IPS-20b (cell line): Measurements from ENCODE around the gene MYH2.
"Not testable (repeated sequence)": the region's sequence is repeated elsewhere in the genome, so short reads cannot be mapped to it uniquely, and the experiment has no call there.

ENCODE experiments used
- H3K27ac ChIP-seq: one replicate; pipeline ENCODE4 v1.5.1; 2013; ENCODE audit warnings: low read length
- H3K27me3 ChIP-seq: 2 replicates; pipeline ENCODE4 v1.6.1; 2013; ENCODE audit warnings: mild to moderate bottlenecking, low read length, inconsistent platforms; ENCODE audit not compliant: insufficient read depth
- H3K36me3 ChIP-seq: 2 replicates; pipeline ENCODE4 v1.6.1; 2013; ENCODE audit warnings: low read depth, mild to moderate bottlenecking, inconsistent platforms, low read length, moderate library complexity; ENCODE audit not compliant: insufficient read depth
- H3K4me1 ChIP-seq: 2 replicates; pipeline ENCODE4 v1.6.1; 2013; ENCODE audit warnings: mild to moderate bottlenecking, control low read depth, inconsistent platforms, low read length, moderate library complexity; ENCODE audit not compliant: insufficient read depth
- H3K4me3 ChIP-seq: 2 replicates; pipeline ENCODE4 v1.5.1; 2013; ENCODE audit warnings: mild to moderate bottlenecking, low read length, inconsistent platforms
- H3K9ac ChIP-seq: 2 replicates; pipeline ENCODE4 v1.6.1; 2013; ENCODE audit warnings: low read depth, mild to moderate bottlenecking, inconsistent platforms, low read length, moderate library complexity
- H3K9me3 ChIP-seq: 2 replicates; pipeline ENCODE4 v1.6.1; 2013; ENCODE audit warnings: mild to moderate bottlenecking, low read depth, low read length, inconsistent platforms; ENCODE audit not compliant: insufficient read depth

MYH2 gene

DNA sequence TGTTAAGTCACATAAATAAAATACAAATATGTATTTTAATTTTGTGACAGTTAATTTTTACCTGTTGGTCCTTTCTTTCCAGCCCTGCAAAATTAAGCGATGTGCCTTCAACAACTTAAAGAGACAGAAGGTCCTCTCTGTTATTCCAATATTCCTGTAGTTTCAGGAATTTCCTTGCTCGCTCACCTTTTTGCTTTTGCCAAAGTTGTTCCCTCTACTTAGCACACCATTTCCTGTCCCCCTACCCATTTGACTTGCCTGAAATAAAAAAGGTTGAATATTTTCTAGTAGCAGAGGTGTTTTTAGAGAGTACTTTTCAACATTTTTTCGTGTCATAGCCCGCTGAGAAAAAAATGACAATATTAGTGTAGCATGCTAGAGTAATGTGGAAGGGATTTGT, 556 bp upstream of the MYH2 start:
- Histone ChIP-seq H3K4me1 (peaks cover 25% of the 10 kb centered on the region), H3K9ac (no peak overlapping the region), H3K27ac (no peak overlapping the region), H3K36me3 (no peaks in the 10 kb centered on the region), H3K4me3 (peak overlapping the region; percentile 26; the same call in 1 of the 2 replicates), H3K9me3 (no peaks in the 10 kb centered on the region), H3K27me3 (no peaks in the 10 kb centered on the region)

DNA sequence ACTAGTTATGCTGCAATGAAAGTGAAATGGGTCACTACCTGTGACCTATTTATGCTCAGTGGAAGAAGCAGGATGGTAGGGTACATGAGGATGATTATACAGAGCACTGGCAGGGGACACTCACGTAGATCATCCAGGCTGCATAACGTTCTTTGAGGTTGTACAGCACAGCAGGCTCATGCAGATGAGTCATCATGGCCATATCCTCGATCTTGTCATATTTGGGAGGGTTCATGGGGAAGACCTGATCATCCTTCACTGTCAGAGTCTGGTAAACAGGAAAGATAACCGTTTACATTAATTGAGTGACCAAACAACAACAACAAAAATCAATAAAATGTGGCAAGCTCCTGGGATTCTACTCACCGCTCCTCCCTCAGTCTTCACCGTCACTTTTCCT, 2.1 kb downstream of the MYH2 start:
- H3K4me1 ChIP-seq = peaks cover 25% of the 10 kb centered on the region

DNA sequence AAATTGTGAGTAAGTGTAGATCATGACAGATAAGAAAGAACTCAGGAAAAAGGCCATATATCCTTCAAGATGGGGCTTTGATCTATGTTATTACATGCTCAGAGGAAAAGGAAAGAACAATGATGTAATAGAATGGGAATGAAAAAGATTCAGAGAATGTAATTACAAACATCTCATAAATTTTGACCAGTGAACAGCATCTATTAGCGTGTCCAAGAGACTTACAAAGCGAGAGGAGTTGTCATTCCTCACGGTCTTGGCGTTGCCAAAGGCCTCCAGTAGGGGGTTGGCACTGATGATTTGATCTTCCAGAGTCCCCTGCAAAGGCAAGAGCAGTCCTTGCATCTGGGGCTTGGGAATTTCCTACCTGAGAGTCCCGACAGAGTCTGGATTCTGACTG, 6.0 kb downstream of the MYH2 start:
- not testable (repeated sequence) for H3K9ac ChIP-seq, H3K27me3 ChIP-seq, H3K4me3 ChIP-seq, H3K36me3 ChIP-seq, H3K27ac ChIP-seq, H3K4me1 ChIP-seq
- H3K9me3 ChIP-seq = peaks cover 27% of the 10 kb centered on the region

More for the DNA sequence above, 2.1 kb downstream of the MYH2 start:
- no peak overlapping the region for H3K27ac ChIP-seq
- H3K9me3 ChIP-seq = peaks cover 5% of the 10 kb centered on the region
- no peak overlapping the region for H3K4me3 ChIP-seq
- H3K27me3 ChIP-seq = no peaks in the 10 kb centered on the region
- H3K9ac ChIP-seq = no peak overlapping the region
- H3K36me3 ChIP-seq = no peaks in the 10 kb centered on the region

DNA sequence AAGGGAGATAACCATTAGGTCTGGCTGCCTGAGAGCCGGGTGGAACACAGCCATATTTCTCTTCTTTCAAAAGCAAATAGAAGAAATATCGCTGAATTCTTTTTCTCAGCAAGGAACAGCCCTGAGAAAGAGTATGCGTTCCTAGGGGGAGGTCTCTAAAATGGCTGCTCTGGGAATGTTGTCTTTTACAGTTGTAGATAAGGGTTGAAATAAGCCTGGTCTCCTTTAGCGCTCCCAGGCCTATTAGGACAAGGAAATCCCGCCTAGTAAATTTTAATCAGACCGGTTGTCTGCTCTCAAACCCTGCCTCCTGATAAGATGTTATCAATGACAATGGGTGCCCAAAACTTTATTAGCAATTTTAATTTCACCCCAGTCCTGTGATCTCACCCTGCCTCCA, 8.3 kb downstream of the MYH2 start:
- peaks cover 27% of the 10 kb centered on the region for H3K9me3 ChIP-seq
- H3K4me1 ChIP-seq, H3K9ac ChIP-seq, H3K36me3 ChIP-seq, H3K27ac ChIP-seq, H3K27me3 ChIP-seq, H3K4me3 ChIP-seq: not testable (repeated sequence)

DNA sequence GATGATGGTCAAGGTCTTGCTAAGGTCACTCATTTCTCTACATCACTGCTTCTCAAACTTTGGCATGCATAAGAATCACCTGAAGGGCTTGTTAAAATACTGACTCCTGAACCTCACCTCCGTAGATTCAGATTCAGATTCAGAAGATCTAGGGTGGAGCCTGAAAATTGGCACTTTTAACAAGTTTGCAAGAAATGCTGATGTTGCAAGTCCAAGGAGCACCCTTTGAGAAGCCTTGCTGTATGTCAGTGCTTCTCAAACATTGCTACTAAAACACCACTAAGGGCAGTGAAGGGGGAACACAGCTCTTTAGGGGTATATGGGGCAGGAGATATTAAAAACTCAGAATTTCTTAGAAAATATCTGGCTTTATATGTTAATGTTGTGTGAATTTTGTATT, 17.4 kb downstream of the MYH2 start:
- Histone ChIP-seq H3K4me1 (no peaks in the 10 kb centered on the region), H3K36me3 (no peaks in the 10 kb centered on the region), H3K9me3 (no peaks in the 10 kb centered on the region), H3K9ac (no peak overlapping the region), H3K4me3 (no peak overlapping the region), H3K27ac (no peak overlapping the region), H3K27me3 (no peaks in the 10 kb centered on the region)

DNA sequence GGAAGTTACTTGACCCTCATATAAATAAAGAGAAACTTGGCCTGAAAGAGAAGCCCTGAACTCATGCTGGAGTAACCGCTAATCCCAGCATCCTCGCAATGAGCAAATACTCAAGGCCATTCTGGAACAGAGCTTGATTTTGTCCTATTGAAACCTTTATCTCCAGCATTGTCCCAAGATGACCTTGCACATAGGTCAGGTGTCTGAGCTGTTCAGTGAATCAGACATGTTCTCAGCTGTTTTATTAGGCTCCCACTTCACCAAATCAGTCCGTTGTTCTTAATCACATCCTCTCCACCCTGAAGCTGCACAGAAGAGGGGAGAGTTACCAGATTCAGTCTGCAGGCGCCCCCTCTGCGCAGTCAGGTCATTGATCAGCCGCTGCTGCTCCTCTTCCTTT, 22.0 kb downstream of the MYH2 start:
- no peak overlapping the region for H3K4me3 ChIP-seq
- H3K9me3 ChIP-seq = no peaks in the 10 kb centered on the region
- no peaks in the 10 kb centered on the region for H3K36me3 ChIP-seq
- H3K27ac ChIP-seq = no peak overlapping the region
- no peaks in the 10 kb centered on the region for H3K4me1 ChIP-seq
- H3K27me3 ChIP-seq = no peaks in the 10 kb centered on the region
- H3K9ac ChIP-seq = no peak overlapping the region

DNA sequence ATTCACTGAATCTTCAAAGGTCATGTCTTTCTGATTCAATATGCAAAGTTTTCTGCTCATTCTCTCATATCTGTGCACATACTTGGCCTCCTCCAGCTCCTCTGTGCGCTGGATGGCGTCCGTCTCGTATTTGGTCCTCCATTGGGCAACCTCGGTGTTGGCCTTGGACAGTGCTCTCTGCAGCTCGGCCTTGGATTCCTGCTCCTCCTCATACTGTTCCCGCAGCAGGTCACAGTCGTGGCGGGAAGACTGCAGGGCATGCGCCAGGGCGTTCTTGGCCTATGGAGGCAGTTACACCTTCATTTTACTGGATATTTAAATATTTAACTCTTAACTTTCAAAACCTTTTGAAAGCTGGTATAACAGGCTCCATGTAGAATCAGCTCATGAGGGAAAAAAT, 22.9 kb downstream of the MYH2 start:
- Histone ChIP-seq H3K9ac (no peak overlapping the region), H3K4me1 (no peaks in the 10 kb centered on the region), H3K27me3 (no peaks in the 10 kb centered on the region), H3K27ac (no peak overlapping the region), H3K9me3 (no peaks in the 10 kb centered on the region), H3K36me3 (no peaks in the 10 kb centered on the region), H3K4me3 (no peak overlapping the region)

DNA sequence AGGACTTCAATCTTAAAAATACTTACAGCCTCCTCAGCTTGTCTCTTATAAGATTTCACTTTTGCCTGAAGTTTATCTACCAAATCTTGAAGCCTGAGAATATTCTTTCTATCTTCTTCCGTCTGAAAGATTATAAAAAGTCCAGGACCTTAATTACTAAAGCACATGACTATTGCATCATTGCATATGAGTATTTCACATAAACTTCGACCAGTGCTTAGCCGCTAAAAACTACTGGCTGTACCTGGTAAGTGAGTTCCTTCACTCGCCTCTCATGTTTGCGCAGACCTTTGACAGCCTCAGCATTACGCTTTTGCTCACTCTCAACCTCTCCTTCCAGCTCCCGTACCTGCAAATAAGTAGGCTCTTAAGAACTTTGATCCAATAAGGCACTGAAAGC, 26.4 kb downstream of the MYH2 start:
- H3K9me3 ChIP-seq = no peaks in the 10 kb centered on the region
- no peaks in the 10 kb centered on the region for H3K4me1 ChIP-seq
- H3K4me3 ChIP-seq = no peak overlapping the region
- H3K27ac ChIP-seq = no peak overlapping the region
- no peak overlapping the region for H3K9ac ChIP-seq
- H3K27me3 ChIP-seq = no peaks in the 10 kb centered on the region
- no peaks in the 10 kb centered on the region for H3K36me3 ChIP-seq

DNA sequence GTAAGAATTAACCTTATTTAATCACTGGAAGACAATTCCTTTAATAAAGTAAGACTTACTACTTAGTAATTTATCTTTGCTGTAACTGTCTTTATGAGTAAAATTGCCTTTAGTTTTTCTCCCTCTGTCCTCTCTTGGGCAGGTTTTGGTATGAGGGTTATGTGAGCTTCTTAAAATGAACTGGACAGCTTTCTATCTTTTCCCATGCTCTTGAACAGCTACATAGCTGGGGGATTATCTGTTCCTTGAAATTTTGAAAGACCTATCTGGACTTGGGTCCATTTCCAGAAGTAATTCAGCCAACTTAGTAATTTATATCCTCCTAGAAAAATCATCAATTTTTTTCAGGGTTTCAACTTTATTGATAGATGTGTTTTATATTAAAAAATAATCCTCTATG, 27.5 kb downstream of the MYH2 start:
- H3K27ac ChIP-seq = no peak overlapping the region
- H3K4me3 ChIP-seq = no peak overlapping the region
- H3K27me3 ChIP-seq = no peaks in the 10 kb centered on the region
- H3K9ac ChIP-seq = no peak overlapping the region
- H3K36me3 ChIP-seq = no peaks in the 10 kb centered on the region
- no peaks in the 10 kb centered on the region for H3K9me3 ChIP-seq
- no peaks in the 10 kb centered on the region for H3K4me1 ChIP-seq

DNA sequence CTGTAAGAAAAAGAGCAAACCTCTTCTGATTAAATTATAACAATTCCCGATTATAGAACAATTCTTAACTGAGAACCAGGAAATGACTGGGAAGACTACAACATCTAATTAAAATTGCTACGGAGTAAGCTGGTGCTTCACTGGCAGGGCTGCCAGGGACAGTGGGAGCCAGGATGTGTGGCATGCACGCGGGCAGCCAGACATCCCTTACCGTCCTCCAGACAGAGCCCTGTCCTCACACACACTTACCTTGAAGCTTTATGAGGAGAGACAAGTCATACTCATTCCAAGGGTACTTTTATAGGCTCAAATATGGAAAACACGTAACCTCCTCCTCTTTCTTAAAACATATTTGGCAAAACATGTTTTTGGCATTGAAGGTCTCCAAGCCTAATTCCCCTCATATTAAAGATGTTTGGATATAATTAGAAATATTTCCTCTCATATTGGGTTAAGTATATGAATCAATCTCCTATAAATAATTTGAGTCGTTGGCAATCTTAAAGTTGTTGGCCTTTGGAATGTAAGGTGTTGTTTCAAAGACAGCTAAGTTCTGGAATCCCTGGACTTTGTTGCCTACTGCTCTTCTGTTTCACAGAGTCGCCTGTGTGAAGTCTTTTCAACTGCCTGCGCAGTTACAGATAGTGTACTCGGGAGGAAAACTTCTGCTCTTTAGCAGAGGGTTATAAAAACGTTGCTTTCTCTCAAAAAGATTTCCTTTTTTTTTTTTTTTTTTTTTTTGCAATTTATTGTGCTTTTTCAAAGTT, 31.0 kb downstream of the MYH2 start, which contains the start of gene MYH1:
TSS of gene MYH1 (minus strand) at position 272 of the 767 bp plus-strand sequence. CDS start 1,900 bp downstream, outside the sequence.
- Histone ChIP-seq H3K4me3 (no peak within 1 kb of the TSS), H3K4me1 (no peaks in the 10 kb centered on the region), H3K36me3 (no peaks in the 10 kb centered on the region), H3K27ac (no peak within 1 kb of the TSS), H3K9ac (no peak within 1 kb of the TSS), H3K27me3 (no peaks in the 10 kb centered on the region), H3K9me3 (no peaks in the 10 kb centered on the region)

DNA sequence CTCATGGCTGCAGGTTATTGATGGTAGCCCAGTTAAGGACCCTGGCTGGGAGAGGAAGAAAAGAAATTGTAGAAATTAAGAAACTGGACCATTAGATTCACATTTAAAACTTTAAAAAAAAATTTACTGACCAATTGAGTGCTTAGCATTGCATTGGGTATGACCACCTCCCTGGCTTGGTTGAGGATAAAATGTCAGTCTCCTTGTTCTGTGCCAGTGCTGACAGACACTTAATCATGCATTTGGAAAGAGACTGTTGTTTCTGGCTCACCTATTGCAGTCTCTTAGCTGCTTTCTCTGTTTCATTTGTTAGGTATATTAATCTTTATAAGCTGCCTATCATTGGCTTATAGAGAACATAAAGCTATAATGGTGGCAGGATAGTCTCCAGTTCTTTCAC, 32.8 kb downstream of the MYH2 start:
- Histone ChIP-seq H3K4me3 (no peak overlapping the region), H3K36me3 (no peaks in the 10 kb centered on the region), H3K4me1 (no peaks in the 10 kb centered on the region), H3K27me3 (no peaks in the 10 kb centered on the region), H3K27ac (no peak overlapping the region), H3K9me3 (no peaks in the 10 kb centered on the region), H3K9ac (no peak overlapping the region)

DNA sequence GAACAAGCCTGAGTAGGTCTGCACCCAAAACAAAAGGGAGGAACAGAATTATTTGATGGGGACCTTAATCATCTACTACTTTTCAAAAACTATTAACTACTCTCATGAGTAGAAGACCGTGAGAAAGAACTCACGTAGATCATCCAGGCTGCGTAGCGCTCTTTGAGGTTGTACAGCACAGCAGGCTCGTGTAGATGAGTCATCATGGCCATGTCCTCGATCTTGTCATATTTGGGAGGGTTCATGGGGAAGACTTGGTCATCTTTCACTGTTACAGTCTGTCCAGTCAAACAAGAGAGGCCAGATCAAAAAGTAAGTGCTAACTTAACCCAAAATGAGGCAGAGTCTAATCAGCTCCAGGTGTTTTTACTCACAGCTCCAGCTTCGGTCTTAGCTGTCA, 33.4 kb downstream of the MYH2 start:
- Histone ChIP-seq H3K4me3 (no peak overlapping the region), H3K27ac (no peak overlapping the region), H3K9me3 (no peaks in the 10 kb centered on the region), H3K27me3 (no peaks in the 10 kb centered on the region), H3K9ac (no peak overlapping the region), H3K36me3 (no peaks in the 10 kb centered on the region), H3K4me1 (no peaks in the 10 kb centered on the region)
